ACC112 (cell line): ENCODE measurements around the gene HNF1B.
"Not testable (repeated sequence)": the region's sequence is repeated elsewhere in the genome, so short reads cannot be mapped to it uniquely, and the experiment has no call there.

Experiments used
- H2AFZ ChIP-seq: fragments of 200-600 bp; sonication (generic); one replicate; pipeline ENCODE4 v1.6.0; 2017; ENCODE audit warnings: antibody characterized with exemption, low read length; ENCODE audit not compliant: unreplicated experiment
- H3K27ac ChIP-seq: fragments of 200-600 bp; sonication (generic); 2 replicates; pipeline ENCODE4 v1.5.1; 2014; ENCODE audit warnings: low read depth, mild to moderate bottlenecking, antibody characterized with exemption, low read length, moderate library complexity
- H3K27me3 ChIP-seq: fragments of 200-600 bp; sonication (generic); 2 replicates; pipeline ENCODE4 v1.6.1; 2014; ENCODE audit warnings: mild to moderate bottlenecking, antibody characterized with exemption, low read length, moderate library complexity, mixed read lengths; ENCODE audit not compliant: insufficient read depth
- H3K36me3 ChIP-seq: fragments of 200-600 bp; sonication (generic); 2 replicates; pipeline ENCODE4 v1.6.1; 2016; ENCODE audit warnings: mild to moderate bottlenecking, antibody characterized with exemption, low read length, moderate library complexity, mixed read lengths; ENCODE audit not compliant: insufficient read depth
- H3K4me1 ChIP-seq: fragments of 200-600 bp; sonication (generic); one replicate; pipeline ENCODE4 v1.6.1; 2016; ENCODE audit warnings: low read length, mixed read lengths; ENCODE audit not compliant: insufficient read depth, unreplicated experiment, control insufficient read depth
- H3K4me3 ChIP-seq: fragments of 200-600 bp; sonication (generic); 2 replicates; pipeline ENCODE4 v1.5.1; 2014; ENCODE audit warnings: mild to moderate bottlenecking, low read depth, low read length
- H3K79me2 ChIP-seq: fragments of 200-600 bp; sonication (generic); one replicate; pipeline ENCODE4 v1.6.0; 2016; ENCODE audit warnings: low read length; ENCODE audit not compliant: control insufficient read depth, unreplicated experiment, insufficient read depth

HNF1B gene

DNA sequence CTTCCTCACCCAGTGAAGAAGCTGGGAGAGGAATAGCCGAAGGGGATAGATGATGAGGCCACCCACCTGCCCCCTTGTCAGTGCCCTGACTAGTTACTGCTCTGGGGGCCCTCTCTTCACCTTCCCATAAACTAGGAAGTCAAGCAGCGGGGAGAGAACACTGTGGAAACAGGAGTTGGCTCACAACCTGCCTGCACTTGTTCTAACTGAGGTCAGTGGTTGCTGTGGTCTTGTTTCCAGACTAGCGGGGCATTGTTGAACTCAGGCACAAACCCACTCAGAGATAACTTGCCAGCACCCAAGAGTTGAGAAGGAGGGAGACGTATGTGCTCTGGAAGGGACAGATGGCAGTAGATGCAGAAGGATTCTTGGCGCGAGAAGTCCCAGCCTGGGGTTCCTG lies 53.1 kb downstream of the HNF1B start:
- no peak overlapping the region for H2AFZ ChIP-seq

DNA sequence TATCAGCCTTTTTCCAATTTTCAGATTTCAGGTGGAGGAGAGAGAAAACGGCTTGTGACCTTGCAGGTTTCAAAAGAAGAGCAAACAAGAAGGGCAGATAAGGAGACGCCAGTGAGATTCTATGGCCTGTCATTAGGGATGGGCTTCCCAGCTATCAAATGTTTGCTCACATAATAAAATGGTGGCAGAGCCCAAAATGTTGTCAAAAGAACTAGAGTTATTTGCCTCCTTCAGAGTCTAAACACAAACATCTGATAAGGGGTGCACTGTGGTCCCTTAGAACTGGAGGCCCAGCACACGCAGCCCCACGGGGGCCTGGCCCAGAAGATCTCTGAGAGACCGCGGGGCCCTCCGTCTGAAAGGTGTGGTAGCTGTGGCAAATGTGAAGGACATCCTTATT lies 55.5 kb downstream of the HNF1B start:
- Histone ChIP-seq H3K4me1 (no peaks in the 10 kb centered on the region), H3K79me2 (no peaks in the 10 kb centered on the region), H3K27me3 (no peaks in the 10 kb centered on the region), H3K4me3 (no peak overlapping the region), H3K27ac (no peak overlapping the region), H2AFZ (no peak overlapping the region), H3K36me3 (no peaks in the 10 kb centered on the region)

More for the DNA sequence above, 53.1 kb downstream of the HNF1B start:
- Histone ChIP-seq H3K27me3 (no peaks in the 10 kb centered on the region), H3K4me3 (no peak overlapping the region), H3K36me3 (no peaks in the 10 kb centered on the region), H3K27ac (no peak overlapping the region), H3K4me1 (no peaks in the 10 kb centered on the region), H3K79me2 (no peaks in the 10 kb centered on the region)

DNA sequence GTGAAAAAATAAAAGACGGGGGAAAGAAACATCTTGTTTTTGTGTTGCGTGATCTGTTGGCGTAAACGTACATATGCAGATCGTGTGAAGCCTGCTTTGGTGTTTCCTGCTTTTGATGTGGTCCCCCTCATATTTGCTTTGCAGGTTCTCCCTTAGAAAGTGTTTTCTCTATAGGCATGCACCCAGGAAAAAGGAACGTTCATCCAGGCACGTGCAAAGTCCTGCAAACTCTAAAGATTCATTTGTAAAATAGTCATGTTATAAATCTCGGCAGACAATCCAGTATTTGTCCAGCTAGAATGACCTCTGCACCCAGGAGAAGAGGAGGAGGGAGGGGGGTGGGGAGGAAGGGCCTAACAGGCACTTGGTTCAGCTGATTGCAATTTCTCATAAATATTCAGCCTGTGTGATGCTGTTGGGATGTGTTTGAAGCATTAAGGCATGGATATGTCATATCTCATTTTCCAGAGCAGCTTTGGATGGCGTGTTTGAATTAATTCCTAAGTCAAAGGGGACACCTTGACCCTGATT lies 61.3 kb downstream of the HNF1B start:
- no peaks in the 10 kb centered on the region for H3K36me3 ChIP-seq
- H3K4me3 ChIP-seq: no peak overlapping the region
- H2AFZ ChIP-seq: no peak overlapping the region
- no peaks in the 10 kb centered on the region for H3K27me3 ChIP-seq
- H3K27ac ChIP-seq: no peak overlapping the region
- H3K79me2 ChIP-seq: no peaks in the 10 kb centered on the region
- H3K4me1 ChIP-seq: no peaks in the 10 kb centered on the region

DNA sequence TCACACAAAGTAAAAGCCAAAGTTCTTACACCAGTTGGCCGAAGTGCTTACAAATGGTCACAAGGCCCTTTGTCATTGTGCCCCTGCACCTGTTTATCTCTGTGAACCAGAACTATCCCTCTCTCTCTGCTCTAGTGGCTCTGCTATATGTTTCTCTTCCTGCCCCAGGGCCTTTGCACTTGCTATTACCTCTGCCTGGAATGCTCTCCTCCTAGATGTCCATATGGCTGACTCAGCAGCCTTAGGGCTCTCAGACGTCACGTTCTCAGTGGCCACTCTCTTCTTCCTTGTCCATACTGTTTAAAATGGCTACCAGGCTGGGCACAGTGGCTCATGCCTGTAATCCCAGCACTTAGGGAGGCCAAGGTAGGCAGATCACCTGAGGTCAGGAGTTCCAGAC lies 62.9 kb downstream of the HNF1B start:
- Histone ChIP-seq H3K79me2 (no peaks in the 10 kb centered on the region), H3K4me1 (no peaks in the 10 kb centered on the region), H3K27ac (no peak overlapping the region), H2AFZ (no peak overlapping the region), H3K27me3 (peaks cover 6% of the 10 kb centered on the region; the same call in 1 of the 2 replicates), H3K4me3 (no peak overlapping the region), H3K36me3 (no peaks in the 10 kb centered on the region)

DNA sequence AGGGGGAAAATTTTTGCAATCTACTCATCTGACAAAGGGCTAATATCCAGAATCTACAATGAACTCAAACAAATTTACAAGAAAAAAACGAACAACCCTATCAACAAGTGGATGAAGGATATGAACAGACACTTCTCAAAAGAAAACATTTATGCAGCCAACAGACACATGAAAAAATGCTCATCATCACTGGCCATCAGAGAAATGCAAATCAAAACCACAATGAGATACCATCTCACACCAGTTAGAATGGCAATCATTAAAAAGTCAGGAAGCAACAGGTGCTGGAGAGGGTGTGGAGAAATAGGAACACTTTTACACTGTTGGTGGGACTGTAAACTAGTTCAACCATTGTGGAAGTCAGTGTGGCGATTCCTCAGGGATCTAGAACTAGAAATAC lies 64.9 kb downstream of the HNF1B start:
- not testable (repeated sequence) for H3K36me3 ChIP-seq, H3K27ac ChIP-seq, H3K79me2 ChIP-seq, H3K4me3 ChIP-seq, H3K27me3 ChIP-seq, H3K4me1 ChIP-seq, H2AFZ ChIP-seq

DNA sequence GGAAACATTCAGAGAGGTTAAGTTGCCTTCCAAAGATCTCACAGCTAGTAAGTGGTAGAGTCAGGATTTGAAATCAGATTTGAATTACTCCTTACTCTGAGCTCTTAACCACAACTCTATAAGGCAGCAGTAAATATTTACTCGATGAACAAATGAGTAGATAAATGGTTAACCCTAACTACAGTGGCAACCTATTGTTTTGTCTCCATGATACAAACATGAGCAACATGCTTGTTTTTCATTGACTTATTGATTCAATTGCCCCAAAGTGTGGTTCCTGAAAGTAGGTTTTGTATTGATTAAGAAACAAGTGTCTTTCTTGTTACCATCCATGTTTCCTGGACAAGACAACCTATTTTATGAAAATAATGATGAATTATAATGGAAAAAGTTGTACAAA lies 66.8 kb downstream of the HNF1B start:
- peaks cover 6% of the 10 kb centered on the region; the same call in 1 of the 2 replicates for H3K27me3 ChIP-seq
- H3K27ac ChIP-seq: no peak overlapping the region
- no peak overlapping the region for H3K4me3 ChIP-seq

DNA sequence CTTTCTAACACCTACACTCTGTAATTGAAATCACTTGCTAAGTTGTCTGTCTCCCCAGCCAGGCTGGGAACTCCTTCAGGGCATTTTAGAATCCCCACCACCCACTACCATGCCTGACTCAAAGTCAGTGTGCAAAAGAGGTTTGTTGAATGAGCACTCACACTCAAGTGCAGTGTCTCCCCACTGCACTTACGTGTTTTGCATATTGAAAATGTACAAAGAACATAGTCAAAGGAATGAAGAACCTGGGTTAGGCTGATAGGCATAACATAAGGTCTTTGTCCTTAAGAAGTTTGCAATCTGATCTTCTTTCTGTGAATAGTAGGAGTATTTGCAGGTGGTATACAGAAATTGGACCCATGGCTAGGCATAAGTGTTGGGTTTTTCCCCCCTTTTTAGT lies 67.8 kb downstream of the HNF1B start:
- H3K36me3 ChIP-seq: no peaks in the 10 kb centered on the region
- H3K27me3 ChIP-seq: peaks cover 6% of the 10 kb centered on the region; the same call in 1 of the 2 replicates
- H3K27ac ChIP-seq: no peak overlapping the region
- no peak overlapping the region for H2AFZ ChIP-seq
- H3K4me1 ChIP-seq: peaks cover 13% of the 10 kb centered on the region
- H3K79me2 ChIP-seq: no peaks in the 10 kb centered on the region
- no peak overlapping the region for H3K4me3 ChIP-seq

More for the DNA sequence above, 66.8 kb downstream of the HNF1B start:
- Histone ChIP-seq H3K36me3 (no peaks in the 10 kb centered on the region), H3K4me1 (peaks cover 3% of the 10 kb centered on the region), H2AFZ (no peak overlapping the region), H3K79me2 (no peaks in the 10 kb centered on the region)

DNA sequence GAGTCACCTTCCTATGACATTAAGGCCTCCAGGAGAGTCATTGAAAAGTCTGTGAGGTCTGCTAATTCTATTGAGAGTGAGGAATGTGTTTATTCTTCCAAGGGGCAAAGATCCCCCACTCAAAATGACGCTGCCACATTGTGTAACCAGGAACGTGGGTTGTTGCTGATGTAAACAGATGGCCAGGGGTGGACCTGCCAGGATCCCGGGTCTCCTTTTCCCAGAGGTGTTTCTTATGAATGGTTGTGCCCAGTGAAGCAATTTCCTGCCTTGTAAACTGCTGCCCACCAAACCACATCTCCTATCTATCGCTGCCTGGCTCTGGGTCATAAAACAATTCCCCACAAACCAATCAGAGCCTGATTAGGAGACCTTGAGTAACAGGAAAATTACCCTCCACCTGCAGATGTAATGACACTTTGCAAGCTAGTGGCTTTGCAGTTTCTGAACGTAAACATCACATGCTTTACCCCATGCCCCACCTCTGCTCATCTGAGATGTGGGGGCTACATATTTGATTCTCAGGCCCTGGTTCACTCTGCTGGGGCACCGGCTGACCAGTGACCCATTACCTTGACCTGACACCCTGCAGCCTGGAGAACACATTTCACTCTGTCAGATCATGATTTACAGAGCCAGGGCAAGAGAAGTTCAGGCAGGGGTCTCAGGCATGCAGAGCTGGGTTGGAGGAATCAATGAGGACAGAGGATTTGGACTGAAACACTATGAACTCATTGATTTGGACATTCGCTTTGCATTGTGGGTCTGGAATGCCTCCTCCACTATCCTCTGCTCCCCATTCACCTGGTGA lies 68.5 kb downstream of the HNF1B start:
- H3K36me3 ChIP-seq: no peaks in the 10 kb centered on the region
- peaks cover 20% of the 10 kb centered on the region for H3K4me1 ChIP-seq
- H3K79me2 ChIP-seq: no peaks in the 10 kb centered on the region
- peaks cover 6% of the 10 kb centered on the region; the same call in 1 of the 2 replicates for H3K27me3 ChIP-seq
- no peak overlapping the region for H3K4me3 ChIP-seq
- no peak overlapping the region for H2AFZ ChIP-seq
- H3K27ac ChIP-seq: no peak overlapping the region

DNA sequence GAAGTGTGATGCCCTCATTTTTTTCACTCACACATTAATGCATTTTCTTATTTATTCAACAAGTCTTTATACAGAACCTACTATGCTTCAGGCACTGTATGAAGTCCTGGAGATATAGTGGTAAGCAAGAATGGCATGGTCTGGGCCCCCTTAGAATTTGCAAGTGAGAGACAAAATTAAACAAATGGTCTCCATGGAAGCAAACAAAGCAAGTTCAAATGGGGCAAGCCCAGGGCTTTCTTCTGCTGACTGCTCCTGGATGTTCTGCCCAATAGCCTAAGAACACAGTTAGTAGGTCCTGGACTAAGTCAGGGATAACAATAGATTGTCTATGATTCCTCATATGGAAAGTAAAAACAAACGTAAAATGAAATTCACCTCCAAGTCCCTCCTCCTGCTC lies 70.3 kb downstream of the HNF1B start:
- Histone ChIP-seq H3K27me3 (peaks cover 6% of the 10 kb centered on the region; the same call in 1 of the 2 replicates), H3K4me3 (no peak overlapping the region), H3K79me2 (no peaks in the 10 kb centered on the region), H3K27ac (no peak overlapping the region), H3K36me3 (no peaks in the 10 kb centered on the region), H3K4me1 (peaks cover 24% of the 10 kb centered on the region), H2AFZ (no peak overlapping the region)

DNA sequence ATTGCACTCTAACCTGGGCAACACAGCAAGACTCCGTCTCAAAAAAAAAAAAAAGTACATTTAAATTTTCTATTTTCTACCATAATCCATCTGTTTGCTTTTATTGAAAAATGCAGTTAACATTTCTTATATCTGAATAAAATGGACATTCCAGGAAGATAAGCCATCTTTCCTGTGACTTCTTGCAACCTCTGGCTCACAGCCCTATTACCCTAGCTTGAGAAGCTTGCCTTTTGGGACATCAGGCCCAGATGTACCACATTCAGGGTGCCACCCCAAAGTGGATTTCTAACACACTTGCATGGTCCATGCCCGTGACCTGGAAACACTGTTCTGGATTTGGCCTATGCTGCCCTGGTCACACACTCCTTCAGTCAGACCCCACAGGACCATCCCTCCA lies 71.5 kb downstream of the HNF1B start:
- Histone ChIP-seq H3K27me3 (peaks cover 6% of the 10 kb centered on the region; the same call in 1 of the 2 replicates), H3K4me3 (no peak overlapping the region), H3K79me2 (no peaks in the 10 kb centered on the region), H2AFZ (no peak overlapping the region), H3K4me1 (peaks cover 24% of the 10 kb centered on the region), H3K36me3 (no peaks in the 10 kb centered on the region), H3K27ac (no peak overlapping the region)

DNA sequence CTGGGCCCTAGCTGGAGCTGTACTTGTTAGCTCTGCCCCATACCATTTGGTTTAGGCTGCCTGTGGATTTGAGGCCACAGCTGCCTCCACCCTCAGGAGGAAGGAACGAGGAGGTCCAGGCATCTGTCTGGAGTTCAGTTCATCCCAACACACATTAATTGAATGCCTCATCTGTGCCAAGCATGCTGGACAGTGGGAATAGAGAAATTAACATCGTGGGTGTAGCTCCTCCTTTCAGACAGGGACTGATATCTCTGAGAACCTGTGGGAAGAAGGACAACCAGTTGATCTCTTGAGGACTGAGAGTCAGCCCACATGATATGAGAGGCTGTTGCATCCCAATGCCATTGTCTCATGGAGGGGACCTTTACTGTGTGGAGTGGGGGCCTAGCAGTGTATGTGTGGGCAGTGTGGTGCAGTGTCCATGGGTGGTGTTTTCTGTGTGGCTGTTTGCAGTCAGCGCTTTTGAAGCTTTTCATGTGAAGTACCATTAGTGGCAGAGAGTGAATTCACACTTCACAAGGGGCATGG lies 72.2 kb downstream of the HNF1B start:
- peak overlapping the region; percentile 29; the same call in 1 of the 2 replicates for H3K4me3 ChIP-seq
- H3K4me1 ChIP-seq: peaks cover 24% of the 10 kb centered on the region
- peak overlapping the region; percentile 92 for H2AFZ ChIP-seq
- H3K36me3 ChIP-seq: no peaks in the 10 kb centered on the region
- H3K27me3 ChIP-seq: no peaks in the 10 kb centered on the region
- H3K27ac ChIP-seq: peak overlapping the region; percentile 89
- H3K79me2 ChIP-seq: no peaks in the 10 kb centered on the region
